GM21528 (cell line): Measurements from ENCODE around the gene RNF126.
"Not testable (repeated sequence)": the region's sequence is repeated elsewhere in the genome, so short reads cannot be mapped to it uniquely, and the experiment has no call there.

Experiments used
- ATAC-seq: cut with Tn5 transposase; IDR thresholded peaks from one replicate; pipeline ENCODE4 v1.9.1; 2021; ENCODE audit warnings: mild to moderate bottlenecking, moderate library complexity; ENCODE audit not compliant: unreplicated experiment, low FRiP score

RNF126 gene

GRCh38 chr19:632579-633067 lies 30.4 kb downstream of the RNF126 start:
- ATAC-seq: peak; percentile 26

DNA sequence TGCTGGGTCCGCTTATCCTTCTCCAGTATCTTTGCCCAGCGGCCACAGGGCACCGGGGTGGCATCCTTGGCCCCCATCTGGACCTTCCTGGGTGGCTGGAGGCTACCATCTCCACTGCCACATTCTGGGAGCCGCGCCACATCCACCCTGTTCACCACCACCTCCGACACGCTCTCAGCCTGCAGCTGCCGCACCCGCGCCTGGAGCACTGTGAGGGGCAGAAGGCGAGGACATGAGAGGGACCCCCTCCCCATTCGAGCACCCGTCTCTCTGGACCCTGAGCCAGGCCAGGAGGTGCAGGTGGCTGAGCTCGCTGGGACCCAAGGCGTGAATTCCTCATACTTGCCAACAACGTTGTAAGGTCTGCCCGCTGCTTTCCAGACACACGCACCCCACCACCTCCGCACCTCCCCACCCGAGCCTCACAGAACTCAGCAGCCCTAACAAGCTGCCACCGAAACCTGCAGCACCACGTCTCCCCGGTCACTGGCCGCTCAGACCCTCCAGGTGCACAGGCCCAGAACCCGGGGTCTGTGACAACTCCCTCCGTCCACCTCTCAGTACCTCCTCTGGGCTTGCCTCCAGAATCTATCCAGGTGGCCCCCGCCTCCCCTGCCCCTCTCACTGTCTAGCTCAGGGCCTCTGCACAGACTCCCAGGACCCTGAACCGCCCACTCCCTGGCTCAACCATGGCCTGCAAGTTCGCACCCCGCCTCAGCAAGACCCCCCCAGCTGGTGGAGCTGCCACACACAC lies 32.9 kb downstream of the RNF126 start:
- ATAC-seq: no peak

DNA sequence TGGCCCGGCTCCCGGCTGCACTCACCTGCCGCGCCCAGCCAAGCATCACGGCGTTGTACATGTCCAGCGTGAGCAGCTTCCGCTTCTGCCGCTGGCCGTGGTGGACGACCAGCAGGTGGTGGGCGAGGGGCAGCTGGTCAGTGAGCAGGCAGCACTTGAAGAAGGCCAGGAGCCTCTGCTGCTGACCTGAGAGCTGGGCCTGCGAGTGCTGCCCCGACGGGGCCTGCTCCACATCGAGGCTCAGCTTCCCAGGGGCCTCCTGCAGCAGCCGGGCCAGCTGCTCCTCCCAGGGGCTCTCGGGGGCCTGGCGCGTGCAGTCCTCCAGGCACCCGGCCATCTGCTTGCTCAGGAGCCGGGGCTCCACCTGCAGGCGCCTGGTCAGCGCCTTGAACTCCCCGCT lies 33.5 kb downstream of the RNF126 start:
- not testable (repeated sequence) for ATAC-seq

DNA sequence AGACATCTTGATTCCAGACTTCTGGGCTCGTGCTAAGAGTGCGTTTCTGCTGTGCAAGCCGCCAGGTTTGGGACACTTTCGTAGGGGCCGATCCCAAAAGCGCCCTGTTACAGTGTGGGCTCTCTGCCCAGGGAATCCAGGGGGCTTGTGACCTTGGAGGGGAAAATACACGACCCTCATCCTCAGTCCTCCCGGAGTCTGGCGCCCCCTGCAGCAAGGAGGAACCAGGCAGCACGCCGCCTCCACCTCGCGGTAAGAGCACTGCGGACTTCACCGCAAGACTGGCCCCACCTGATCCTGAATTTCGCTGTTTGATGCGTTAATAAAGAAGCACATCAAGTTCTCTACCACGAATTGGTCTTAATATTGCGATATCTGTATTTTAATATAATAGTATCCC lies 34.8 kb downstream of the RNF126 start:
- ATAC-seq: no peak

GRCh38 chr19:626566-626965 lies 36.4 kb downstream of the RNF126 start:
- not testable (repeated sequence) for ATAC-seq

DNA sequence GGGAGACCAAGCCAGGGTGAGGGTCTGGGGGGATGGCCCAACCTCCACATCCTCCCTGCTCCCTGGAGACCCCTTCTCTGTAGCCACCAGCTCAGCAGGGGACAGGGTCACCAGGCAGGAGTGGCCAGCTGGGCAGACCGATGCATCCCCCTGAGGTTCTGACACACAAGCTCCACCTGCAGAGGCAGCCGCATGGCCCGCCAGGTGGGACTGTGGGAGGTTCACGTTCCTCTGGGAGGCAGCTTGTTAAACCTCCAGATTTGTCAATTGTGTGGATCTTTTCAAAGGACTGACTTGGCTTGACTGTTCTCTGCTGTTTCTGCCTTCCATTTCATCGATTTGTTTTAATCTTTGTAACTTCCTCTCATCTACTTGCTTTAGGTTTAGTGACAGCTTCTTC lies 37.8 kb downstream of the RNF126 start:
- ATAC-seq: no peak

DNA sequence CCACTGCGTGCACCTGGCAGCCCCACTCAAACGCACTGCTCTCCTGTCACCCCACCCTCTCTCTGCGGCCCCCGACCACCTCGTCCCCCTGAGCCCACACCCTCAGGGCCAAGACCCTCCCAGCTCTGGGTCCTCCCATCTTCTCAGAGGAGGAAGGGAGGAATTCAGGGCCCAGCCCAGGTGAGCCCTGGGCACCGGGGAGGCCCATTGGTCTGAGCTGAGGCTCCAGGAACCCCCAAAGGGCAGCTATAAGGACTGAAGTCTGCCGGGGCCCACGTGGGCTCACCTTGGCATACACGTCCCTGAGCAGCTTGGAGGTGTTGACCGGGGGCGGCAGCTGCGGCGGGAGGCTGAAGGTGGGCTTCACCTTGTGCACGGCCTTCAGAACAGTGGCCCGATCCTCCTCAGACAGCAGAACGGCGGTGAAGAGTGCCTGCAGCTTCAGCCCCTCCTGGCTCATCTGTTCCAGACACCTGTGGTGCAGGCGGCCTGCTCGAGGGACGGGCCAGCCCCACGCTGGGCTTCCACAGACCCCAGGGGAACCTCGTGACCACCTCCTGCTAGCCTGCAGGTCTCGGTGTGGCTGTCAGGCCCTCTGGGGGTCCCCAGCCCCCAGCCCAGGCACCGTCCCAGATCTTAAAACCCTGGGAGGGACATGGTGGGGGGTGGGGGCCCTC lies 38.4 kb downstream of the RNF126 start:
- no peak for ATAC-seq

DNA sequence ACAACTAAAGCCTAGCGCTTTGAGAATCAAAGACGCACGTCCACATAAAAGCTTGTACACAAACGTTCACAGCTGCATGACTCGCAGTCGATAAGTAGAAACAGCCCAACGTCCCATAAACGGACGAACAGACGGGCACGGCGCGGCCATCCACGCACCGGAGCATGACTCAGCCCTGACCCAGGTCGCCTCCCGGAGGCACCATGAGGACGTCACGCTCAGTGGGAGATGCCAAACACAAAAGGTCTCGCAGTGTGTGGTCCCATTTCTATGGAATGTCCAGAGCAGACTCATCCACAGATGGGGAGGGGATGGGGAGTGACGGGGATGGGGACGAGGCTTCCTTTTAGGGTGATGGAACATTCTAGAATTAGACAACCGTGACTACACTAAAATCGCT lies 39.0 kb downstream of the RNF126 start:
- ATAC-seq: no peak

DNA sequence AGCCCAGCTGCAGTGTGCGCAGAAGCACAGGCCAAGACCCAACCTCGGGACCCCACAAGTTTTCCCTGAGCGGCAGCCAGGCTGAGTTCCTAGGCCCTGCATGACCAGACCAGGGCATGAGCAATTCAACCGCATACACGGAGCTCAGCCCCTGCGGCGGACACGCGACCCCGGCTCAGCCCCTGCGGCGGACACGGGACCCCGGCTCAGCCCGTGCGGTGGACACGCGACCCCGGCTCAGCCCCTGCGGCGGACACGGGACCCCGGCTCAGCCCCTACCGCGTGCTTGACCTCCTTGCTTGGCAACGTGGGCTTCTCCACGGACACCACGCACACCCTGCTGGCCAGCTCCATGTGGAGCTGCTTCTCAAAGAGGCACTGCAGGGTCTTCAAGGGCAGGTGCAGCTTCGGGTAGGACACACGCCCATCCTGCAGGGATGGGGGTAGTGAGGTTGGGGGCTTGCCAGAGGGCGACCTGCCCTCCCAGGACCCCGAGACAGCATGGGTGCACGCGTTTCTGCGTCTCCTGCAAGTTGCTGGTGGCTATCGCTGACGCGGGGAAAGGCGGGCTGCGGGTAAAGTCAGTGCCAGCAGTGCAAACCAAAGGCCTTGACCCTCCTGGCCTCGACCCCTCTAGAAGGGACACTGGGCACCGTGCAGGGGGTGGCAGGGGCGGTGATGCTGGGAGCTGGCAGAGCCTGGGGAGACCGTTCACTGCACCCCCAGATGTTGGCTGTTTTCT lies 39.7 kb downstream of the RNF126 start:
- ATAC-seq: no peak

DNA sequence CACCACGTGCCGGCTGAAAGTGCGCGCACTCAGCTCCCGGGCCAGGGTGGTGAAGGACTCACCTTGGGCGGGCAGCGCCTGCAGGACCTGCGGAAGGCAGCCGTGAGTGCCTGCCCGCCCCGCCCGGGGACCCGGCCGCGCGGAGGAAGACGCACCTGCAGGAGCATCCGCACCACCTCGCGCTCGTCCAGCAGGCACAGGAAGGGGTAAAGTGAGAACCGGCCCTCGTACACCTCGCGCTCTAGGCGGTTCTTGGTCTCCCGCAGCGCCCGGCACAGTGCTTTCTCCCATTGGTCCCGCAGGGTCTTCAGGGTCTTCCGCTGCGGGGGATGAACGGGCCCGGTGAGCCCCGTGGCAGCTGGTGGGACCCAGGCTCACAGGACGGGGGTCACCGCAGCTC lies 40.3 kb downstream of the RNF126 start:
- no peak for ATAC-seq

DNA sequence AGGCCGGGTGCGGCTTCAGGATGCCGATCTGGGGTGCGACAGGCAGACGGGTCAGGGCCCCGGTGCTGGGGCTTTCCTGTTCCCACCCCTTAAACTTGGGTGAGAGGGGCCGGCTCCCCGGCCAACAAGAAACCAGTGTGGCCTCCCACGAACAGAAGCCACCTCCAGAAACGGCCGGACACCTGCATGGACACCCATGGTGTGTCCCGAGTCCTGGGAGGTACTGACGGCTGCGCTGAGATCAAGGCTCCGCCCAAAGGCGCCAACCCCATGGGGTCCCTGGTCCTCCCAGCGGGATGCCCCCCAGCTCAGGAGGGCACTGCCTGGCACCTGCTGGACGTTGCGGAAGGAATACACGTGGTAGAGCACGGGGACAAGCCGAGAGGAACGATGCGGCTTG lies 41.2 kb downstream of the RNF126 start:
- ATAC-seq: no peak

DNA sequence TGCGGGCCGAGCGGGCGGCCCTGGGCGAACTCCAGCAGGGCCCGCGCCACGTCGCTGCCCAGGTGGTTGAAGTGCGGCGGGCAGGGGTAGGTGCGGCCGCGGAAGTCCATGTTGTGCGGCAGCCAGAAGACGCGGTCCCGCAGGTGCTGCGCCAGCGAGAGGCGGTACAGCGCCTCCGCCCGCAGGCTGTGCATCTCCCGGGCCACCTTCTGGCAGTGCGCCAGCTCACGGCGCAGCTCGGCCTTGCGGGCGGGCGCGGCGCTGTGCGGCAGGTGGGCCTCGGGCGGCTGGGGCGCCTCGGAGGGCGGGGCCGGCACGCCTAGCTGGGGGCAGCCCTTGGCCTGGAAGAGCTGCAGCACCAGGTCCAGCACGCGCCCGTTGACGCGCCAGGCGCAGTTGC lies 41.8 kb downstream of the RNF126 start:
- not testable (repeated sequence) for ATAC-seq

GRCh38 chr19:620166-620862 lies 42.7 kb downstream of the RNF126 start:
- ATAC-seq: no peak

DNA sequence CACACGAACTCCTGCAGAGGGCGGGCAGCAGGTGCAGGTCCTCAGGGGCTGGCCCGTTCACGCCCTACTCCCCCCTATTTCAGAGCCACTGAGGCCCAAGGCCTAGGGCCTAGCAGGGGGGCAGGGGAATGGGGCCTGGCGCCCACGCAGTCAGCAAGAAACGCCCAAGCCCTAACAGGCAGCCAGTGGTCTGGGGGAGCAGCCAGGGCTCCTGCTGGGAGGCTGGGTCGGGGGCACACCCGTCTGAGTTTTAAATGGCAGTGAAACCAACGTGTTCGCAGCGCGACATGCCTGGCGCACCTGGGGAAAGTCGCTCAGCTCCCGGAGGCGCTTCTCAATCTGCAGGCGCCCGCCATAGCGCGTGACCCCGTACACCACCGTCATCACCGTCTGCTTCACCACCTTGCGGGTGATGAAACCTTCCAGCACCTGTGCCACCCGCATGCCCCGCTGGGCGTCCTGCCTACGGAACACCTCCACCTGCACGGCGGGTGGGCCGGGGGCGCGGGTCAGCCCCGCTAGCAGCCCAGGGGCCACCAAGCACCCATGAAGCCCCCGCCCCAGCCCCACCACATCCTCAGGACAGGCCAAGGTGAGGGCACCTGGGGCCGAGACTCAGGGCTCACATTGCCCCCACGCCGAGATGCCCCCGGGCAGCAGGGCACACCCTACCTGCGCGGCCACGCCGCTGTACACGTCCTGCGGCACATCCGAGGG lies 43.6 kb downstream of the RNF126 start:
- no peak for ATAC-seq

GRCh38 chr19:618674-619285 lies 44.2 kb downstream of the RNF126 start:
- no peak for ATAC-seq

DNA sequence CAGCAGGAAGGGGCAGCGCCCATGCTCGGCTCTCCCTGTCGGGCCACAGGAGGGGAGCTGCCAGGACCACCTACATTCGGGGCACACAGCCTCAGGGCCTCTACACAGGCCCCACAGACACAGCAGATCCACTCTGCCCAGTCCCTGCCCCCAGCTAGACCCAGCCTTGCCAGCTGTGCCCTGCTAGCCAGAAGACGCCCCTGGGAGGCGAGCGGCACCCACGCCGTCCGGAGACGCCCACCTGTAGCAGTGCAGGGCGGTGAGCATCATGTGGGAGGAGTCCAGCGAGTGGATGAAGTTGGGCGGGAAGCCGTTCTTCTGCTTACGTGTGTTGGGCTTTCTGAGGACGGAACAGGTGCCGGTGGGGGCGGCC lies 44.8 kb downstream of the RNF126 start:
- no peak for ATAC-seq

DNA sequence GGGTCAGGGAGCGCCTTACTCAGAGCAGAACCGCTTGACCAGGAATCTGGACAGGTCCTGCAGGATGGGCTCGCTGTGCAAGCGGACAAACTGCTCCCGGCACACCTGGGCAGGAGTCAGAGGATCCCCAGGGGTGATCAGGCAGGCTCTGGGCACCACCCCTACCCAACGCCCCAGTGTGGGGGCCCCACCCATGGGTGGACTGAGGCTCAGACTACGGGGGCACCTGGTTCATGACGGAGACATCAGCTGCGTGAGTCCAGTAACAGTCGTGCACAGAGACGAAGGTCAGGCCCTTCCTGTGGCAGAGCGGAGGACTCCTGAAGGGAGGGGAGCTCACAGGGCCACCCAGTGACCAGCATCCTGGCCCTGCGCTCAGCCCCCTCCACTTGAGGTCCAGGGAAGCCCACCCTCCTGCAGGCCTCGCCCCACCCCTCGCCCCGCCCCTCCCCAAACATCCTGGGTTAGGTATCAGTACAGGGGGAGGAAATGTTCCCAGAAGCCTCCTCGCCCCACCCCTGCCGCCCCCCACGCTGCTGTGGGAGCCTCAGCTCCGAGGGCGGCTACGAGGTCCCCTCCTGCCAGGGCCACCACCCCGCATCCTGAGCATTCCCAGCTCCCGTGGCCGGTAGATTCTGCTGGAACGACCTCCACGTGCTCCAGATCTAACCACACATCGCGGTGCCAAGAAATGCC lies 45.3 kb downstream of the RNF126 start:
- ATAC-seq: no peak

DNA sequence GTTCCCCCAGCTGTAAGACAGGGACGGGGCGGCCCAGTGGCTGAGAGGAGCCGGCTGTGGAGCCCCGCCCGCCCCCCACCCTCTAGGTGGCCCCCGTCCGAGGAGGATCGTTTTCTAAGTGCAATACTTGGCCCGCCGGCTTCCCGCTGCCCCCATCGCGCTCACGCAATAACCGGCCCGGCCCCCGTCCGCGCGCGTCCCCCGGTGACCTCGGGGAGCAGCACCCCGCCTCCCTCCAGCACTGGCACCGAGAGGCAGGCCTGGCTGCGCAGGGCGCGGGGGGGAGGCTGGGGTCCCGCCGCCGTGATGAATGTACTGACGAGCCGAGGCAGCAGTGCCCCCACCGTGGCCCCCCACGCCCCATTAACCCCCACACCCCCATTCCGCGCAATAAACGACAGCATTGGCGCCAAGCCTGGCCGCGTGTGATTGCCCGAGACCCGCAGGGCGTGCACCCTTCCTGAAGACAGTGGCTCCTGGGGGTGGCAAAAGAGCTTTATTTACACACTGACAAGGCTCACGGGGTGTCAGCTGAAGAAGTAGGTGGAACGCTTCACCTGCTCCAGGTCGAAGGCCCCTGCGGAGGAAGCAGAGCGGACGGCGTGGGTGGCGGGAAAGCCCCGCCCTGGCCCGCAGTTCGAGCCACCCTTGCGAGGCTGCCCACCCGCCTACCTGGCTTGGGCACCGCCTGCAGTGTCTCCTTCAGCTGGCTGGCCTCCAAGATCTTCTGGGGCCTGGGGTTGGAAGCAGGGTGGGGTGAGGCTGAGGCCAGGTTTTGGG lies 46.1 kb downstream of the RNF126 start:
- ATAC-seq: no peak
